ENCODE data around the gene KRT72. TPM values are rescaled to one million over a fixed set of nuclear protein-coding genes. Genes with fewer than 3 reads are reported as not detected.
A peak's percentile ranks its signal among the peaks of the same experiment; 100 is the strongest.

Gene KRT72
- total RNA-seq, 5 donors from 2014 or later (not counting 1 experiment from before 2014, with no cell fraction given), result 10.1 to 52.7 (median 28.7) TPM

DNA sequence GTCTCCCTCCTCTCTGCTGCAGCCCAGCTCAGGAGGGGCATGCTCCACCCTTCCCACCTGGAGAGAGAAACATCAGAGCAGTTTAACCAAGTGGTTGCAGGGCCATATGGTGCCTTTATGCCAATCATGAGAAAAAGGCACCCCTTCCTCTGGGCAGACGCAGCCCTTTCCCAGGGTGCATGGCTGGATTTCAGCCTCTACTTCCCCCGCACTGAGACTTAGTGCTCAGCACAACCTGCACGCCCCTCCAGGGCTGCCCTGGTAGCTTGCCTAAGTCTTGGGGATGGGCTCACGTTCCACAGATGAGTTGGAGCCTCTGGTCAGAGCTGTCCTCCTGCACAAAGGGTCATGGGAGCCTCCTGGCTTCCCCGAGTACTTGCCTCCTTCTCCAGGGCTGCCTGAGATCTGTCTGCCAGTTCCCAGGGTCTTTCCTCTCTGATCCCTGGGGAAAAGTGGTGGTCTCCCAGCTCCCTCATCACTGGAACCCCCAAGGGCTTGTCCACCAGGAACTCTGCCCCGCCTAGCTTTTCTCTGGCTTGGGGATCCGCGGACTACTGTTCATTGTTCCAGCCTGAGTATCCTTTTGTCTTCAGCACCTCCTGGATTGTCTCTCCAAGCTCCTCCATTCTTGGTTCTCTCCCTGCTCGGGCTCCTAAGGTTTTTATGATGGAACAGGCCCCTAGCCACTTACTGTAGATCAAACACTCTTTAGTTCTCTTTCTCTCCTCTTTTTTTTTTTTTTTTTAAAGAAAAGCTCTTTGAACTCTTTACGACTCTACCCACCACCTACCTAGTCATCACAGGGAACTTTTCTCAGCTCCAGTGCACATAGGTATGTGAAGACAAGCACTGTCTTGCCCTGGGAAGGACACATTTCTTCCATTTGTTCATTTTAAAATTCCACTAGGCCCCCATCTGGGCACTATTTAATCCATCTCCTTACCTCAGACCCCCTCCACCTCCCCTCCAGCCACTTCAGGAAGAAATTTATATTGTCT lies 21.5 kb downstream of the KRT72 start:
- DNase-seq (peak in 2 of 35 experiments; percentile 22 to 26), ATAC-seq (replicated peaks in 1 of 4) (peak in 1 of 4 experiments; percentile 48)
- peaks cover 12 to 32% of the 10 kb centered on the region in 2 experiments for H3K4me1 ChIP-seq (ENCODE audit: control insufficient read depth in 1 of 2, extremely low read depth in 1 of 2, insufficient read depth in 2 of 2, low read length in 2 of 2)
- peak overlapping the region; percentile 23 to 55 for H3K27ac Mint-ChIP-seq
- H3K4me3 ChIP-seq (ENCODE audit: control insufficient read depth in 1 of 2, extremely low read depth in 1 of 2, low read length in 1 of 2), result no peak overlapping the region
- no peaks in the 10 kb centered on the region for H3K36me3 ChIP-seq (ENCODE audit: control insufficient read depth in 2 of 2, extremely low read depth in 1 of 2, insufficient read depth in 1 of 2, low read length in 1 of 2)
- no peaks in the 10 kb centered on the region for H3K9me3 ChIP-seq
- H3K4me1 Mint-ChIP-seq, result peaks cover 30 to 38% (median 38%) of the 10 kb centered on the region in 3 donors
- H3K27me3 Mint-ChIP-seq, result peaks cover 0 to 3% of the 10 kb centered on the region in 2 donors
- no peak overlapping the region for H3K4me3 Mint-ChIP-seq
- no peak overlapping the region for H3K27ac ChIP-seq (ENCODE audit: low read length)
- POLR2A ChIA-PET, result interaction anchor here (0.7 to 1.0 kb wide), 2 partner anchors 295 to 297 kb away, joined by 5 to 19 read pairs; no protein-coding TSS in a partner anchor
- H3K9me3 Mint-ChIP-seq, result no peaks in the 10 kb centered on the region
- 80% methylated on average over 3 of the region's 10 CpGs for WGBS (ENCODE audit: insufficient coverage)
- H3K36me3 Mint-ChIP-seq, result no peaks in the 10 kb centered on the region
- CTCF ChIA-PET, result interaction anchor here (0.6 to 4.8 kb wide), 5 partner anchors 19 to 299 kb away, joined by 3 to 45 read pairs (median 8); no protein-coding TSS in a partner anchor
- H3K27me3 ChIP-seq (replicated peaks in 1 of 2; ENCODE audit: control insufficient read depth in 2 of 2, extremely low read depth in 1 of 2, insufficient read depth in 2 of 2, low read length in 1 of 2), result peaks cover 0 to 14% of the 10 kb centered on the region in 2 experiments

DNA sequence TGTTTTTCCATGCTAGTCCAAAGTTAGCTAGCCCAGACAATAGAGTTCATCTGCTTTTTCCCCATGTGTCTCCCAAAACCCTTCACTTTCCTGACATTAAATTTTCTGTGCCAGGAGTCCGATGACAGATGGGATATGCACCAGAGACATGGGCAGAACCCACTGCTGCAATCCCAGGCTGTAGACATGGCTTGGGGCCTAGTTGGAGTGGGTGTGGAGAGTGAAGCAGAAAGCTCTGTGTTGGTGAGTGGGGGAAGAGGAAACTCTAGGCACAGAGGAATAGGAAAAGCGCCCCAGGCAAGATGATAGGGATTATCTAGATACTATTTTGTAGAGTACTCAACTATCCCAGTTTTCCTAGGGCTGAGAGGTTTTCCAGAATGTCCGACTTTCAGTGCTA lies 22.8 kb downstream of the KRT72 start:
- ChIA-PET POLR2A (interaction anchor here (0.6 kb wide), 2 partner anchors 54 to 209 kb away, joined by 4 to 5 read pairs; no protein-coding TSS in a partner anchor), CTCF (interaction anchor here (0.6 to 0.8 kb wide), 7 partner anchors 84 to 421 kb away, joined by 3 to 15 read pairs (median 3); no protein-coding TSS in a partner anchor)
- peaks cover 0 to 3% of the 10 kb centered on the region in 2 donors for H3K27me3 Mint-ChIP-seq
- no peak for DNase-seq
- H3K4me1 Mint-ChIP-seq, result peaks cover 24 to 27% (median 26%) of the 10 kb centered on the region in 3 donors
- WGBS (ENCODE audit: insufficient coverage), result 100% methylated on average over 1 of the region's 3 CpGs
- Histone ChIP-seq H3K36me3 (ENCODE audit: control insufficient read depth in 2 of 2, extremely low read depth in 1 of 2, insufficient read depth in 1 of 2, low read length in 1 of 2) (no peaks in the 10 kb centered on the region), H3K4me1 (ENCODE audit: control insufficient read depth in 1 of 2, extremely low read depth in 1 of 2, insufficient read depth in 2 of 2, low read length in 2 of 2) (peaks cover 10 to 32% of the 10 kb centered on the region in 2 experiments), H3K4me3 (ENCODE audit: control insufficient read depth in 1 of 2, extremely low read depth in 1 of 2, low read length in 1 of 2) (no peak overlapping the region), H3K27ac (ENCODE audit: low read length) (no peak overlapping the region), H3K9me3 (no peaks in the 10 kb centered on the region), H3K27me3 (replicated peaks in 1 of 2; ENCODE audit: control insufficient read depth in 2 of 2, extremely low read depth in 1 of 2, insufficient read depth in 2 of 2, low read length in 1 of 2) (peaks cover 0 to 17% of the 10 kb centered on the region in 2 experiments)
- no peaks in the 10 kb centered on the region for H3K9me3 Mint-ChIP-seq
- no peak overlapping the region for H3K4me3 Mint-ChIP-seq
- no peak overlapping the region for H3K27ac Mint-ChIP-seq
- no peaks in the 10 kb centered on the region for H3K36me3 Mint-ChIP-seq
- no peak for ATAC-seq (replicated peaks in 1 of 4)

DNA sequence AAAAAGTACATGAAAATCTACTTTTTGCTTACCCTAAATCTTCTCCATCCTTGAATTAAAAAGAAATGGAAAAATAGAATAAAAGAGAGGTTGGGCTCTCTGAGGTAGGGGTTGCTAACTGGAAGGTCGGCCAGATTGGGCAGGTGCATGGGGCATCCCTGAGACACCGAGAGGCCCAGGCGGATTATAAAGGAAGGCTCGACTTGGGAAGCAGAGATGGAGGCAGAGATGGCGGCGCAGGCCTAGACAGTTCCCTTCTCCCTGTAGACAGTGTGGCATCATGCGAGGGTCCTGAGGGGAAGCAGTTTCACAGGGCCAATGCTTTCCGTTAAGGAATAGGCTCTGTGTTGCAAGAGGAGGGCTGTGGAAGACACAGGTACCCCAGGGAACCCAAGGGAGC lies 23.9 kb downstream of the KRT72 start:
- Mint-ChIP-seq H3K27ac (no peak overlapping the region), H3K4me3 (no peak overlapping the region), H3K27me3 (peaks cover 5% of the 10 kb centered on the region in 2 donors), H3K36me3 (no peaks in the 10 kb centered on the region), H3K4me1 (peaks cover 14 to 22% (median 17%) of the 10 kb centered on the region in 3 donors), H3K9me3 (no peaks in the 10 kb centered on the region)
- Histone ChIP-seq H3K27me3 (replicated peaks in 1 of 2; ENCODE audit: control insufficient read depth in 2 of 2, extremely low read depth in 1 of 2, insufficient read depth in 2 of 2, low read length in 1 of 2) (peaks cover 0 to 17% of the 10 kb centered on the region in 2 experiments), H3K36me3 (ENCODE audit: control insufficient read depth in 2 of 2, extremely low read depth in 1 of 2, insufficient read depth in 1 of 2, low read length in 1 of 2) (no peaks in the 10 kb centered on the region), H3K4me1 (ENCODE audit: control insufficient read depth in 1 of 2, extremely low read depth in 1 of 2, insufficient read depth in 2 of 2, low read length in 2 of 2) (peaks cover 8 to 21% of the 10 kb centered on the region in 2 experiments), H3K4me3 (ENCODE audit: control insufficient read depth in 1 of 2, extremely low read depth in 1 of 2, low read length in 1 of 2) (no peak overlapping the region), H3K27ac (ENCODE audit: low read length) (no peak overlapping the region), H3K9me3 (no peaks in the 10 kb centered on the region)
- POLR2A ChIA-PET, result interaction anchor here in 1 of 2 donors (0.5 kb wide), 1 partner anchor 360 kb away, joined by 5 read pairs; no protein-coding TSS in a partner anchor
- CTCF ChIA-PET, result interaction anchor here in 1 of 2 donors (0.6 kb wide), 2 partner anchors 227 to 303 kb away, joined by 5 to 9 read pairs; no protein-coding TSS in a partner anchor
- 82% methylated on average over 4 of the region's 8 CpGs for WGBS (ENCODE audit: insufficient coverage)
- DNase-seq (no peak), ATAC-seq (replicated peaks in 1 of 4) (no peak)

DNA sequence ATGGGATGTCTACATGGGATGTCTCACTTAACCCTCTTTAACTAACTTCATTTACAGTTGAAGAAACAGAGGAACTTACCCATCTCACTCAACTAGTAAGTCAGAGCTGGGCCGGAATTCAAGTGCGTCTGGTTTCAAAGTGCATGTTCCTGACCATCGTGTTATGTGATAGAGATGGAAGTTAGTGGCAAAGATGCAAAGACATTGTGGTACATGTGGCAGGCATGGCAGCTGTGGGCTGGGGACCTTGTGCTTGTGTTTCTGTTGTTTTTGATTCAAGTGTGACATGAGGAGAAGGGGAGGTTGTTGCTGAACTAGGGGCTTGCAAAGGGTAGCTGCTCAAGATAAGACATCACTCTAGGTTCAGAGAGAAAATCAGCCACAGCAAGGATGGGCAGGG lies 25.3 kb downstream of the KRT72 start:
- no peaks in the 10 kb centered on the region for H3K9me3 Mint-ChIP-seq
- H3K36me3 Mint-ChIP-seq, result no peaks in the 10 kb centered on the region
- H3K4me3 Mint-ChIP-seq, result no peak overlapping the region
- Histone ChIP-seq H3K4me1 (ENCODE audit: control insufficient read depth in 1 of 2, extremely low read depth in 1 of 2, insufficient read depth in 2 of 2, low read length in 2 of 2) (peaks cover 7 to 20% of the 10 kb centered on the region in 2 experiments), H3K4me3 (ENCODE audit: control insufficient read depth in 1 of 2, extremely low read depth in 1 of 2, low read length in 1 of 2) (no peak overlapping the region), H3K9me3 (no peaks in the 10 kb centered on the region), H3K36me3 (ENCODE audit: control insufficient read depth in 2 of 2, extremely low read depth in 1 of 2, insufficient read depth in 1 of 2, low read length in 1 of 2) (no peaks in the 10 kb centered on the region), H3K27ac (ENCODE audit: low read length) (no peak overlapping the region), H3K27me3 (replicated peaks in 1 of 2; ENCODE audit: control insufficient read depth in 2 of 2, extremely low read depth in 1 of 2, insufficient read depth in 2 of 2, low read length in 1 of 2) (peaks cover 0 to 21% of the 10 kb centered on the region in 2 experiments)
- ATAC-seq (replicated peaks in 1 of 4) (no peak), DNase-seq (no peak)
- H3K27me3 Mint-ChIP-seq, result peaks cover 5% of the 10 kb centered on the region in 2 donors
- H3K4me1 Mint-ChIP-seq, result peaks cover 11 to 21% (median 16%) of the 10 kb centered on the region in 3 donors
- 63% methylated on average over 1 of the region's 3 CpGs for WGBS (ENCODE audit: insufficient coverage)
- ChIA-PET CTCF (no interaction called here), POLR2A (no interaction called here)
- no peak overlapping the region for H3K27ac Mint-ChIP-seq

DNA sequence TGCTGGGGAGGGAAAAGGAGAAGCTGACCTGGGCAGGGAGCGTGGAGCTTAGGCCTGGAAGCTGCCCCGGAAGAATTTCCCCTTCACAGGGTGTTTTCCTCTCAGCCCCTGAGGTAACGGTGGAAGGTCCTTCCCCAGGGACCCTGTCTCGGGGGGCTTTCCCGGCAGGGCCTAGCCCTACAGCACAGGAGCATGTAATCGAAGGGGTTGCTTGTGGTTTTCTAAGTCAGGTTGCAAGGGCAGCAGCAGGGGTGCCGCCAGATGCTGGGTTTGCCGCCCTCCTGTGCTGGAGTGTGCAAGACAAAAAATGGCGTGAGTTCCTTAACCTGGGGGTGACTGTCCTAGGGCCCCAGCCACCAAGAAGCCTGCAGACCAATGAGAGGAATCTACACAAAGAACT lies 26.0 kb downstream of the KRT72 start:
- no peak overlapping the region for H3K27ac Mint-ChIP-seq
- no peak for ATAC-seq (replicated peaks in 1 of 4)
- Histone ChIP-seq H3K4me1 (ENCODE audit: control insufficient read depth in 1 of 2, extremely low read depth in 1 of 2, insufficient read depth in 2 of 2, low read length in 2 of 2) (peaks cover 0 to 16% of the 10 kb centered on the region in 2 experiments), H3K27ac (ENCODE audit: low read length) (no peak overlapping the region), H3K27me3 (replicated peaks in 1 of 2; ENCODE audit: control insufficient read depth in 2 of 2, extremely low read depth in 1 of 2, insufficient read depth in 2 of 2, low read length in 1 of 2) (peaks cover 0 to 25% of the 10 kb centered on the region in 2 experiments), H3K36me3 (ENCODE audit: control insufficient read depth in 2 of 2, extremely low read depth in 1 of 2, insufficient read depth in 1 of 2, low read length in 1 of 2) (no peaks in the 10 kb centered on the region), H3K9me3 (no peaks in the 10 kb centered on the region), H3K4me3 (ENCODE audit: control insufficient read depth in 1 of 2, extremely low read depth in 1 of 2, low read length in 1 of 2) (no peak overlapping the region)
- no peaks in the 10 kb centered on the region for H3K9me3 Mint-ChIP-seq
- H3K4me3 Mint-ChIP-seq, result no peak overlapping the region
- POLR2A ChIA-PET, result interaction anchor here in 1 of 2 donors (0.5 kb wide), 1 partner anchor 119 kb away, joined by 4 read pairs; no protein-coding TSS in a partner anchor
- H3K36me3 Mint-ChIP-seq, result no peaks in the 10 kb centered on the region
- 64% methylated on average over 2 of the region's 9 CpGs for WGBS (ENCODE audit: insufficient coverage)
- no peak for DNase-seq
- peaks cover 6 to 14% (median 10%) of the 10 kb centered on the region in 3 donors for H3K4me1 Mint-ChIP-seq
- H3K27me3 Mint-ChIP-seq, result peaks cover 2 to 5% of the 10 kb centered on the region in 2 donors
- CTCF ChIA-PET, result interaction anchor here in 1 of 2 donors (0.6 to 1.3 kb wide), 3 partner anchors 8 to 305 kb away, joined by 3 to 5 read pairs (median 3); no protein-coding TSS in a partner anchor

DNA sequence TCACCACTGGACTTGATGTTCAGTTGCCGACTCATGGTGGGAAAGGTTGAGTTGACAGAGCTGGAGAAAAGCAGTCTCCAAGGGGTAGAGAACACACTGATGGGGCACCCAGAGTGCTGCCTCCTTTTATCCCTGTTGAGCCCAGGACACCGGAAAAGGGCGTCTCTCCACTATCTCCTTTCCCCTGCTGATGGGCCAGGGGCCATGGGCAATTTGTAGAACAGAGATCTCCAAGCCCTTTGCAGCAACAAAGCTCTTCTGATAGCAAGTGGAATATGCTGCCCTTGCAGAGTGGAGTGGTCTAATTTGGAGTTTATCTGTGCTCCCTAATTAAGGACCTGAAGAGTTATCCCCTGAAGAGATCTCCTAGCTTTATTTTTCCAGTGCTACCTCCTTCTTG lies 27.5 kb downstream of the KRT72 start, which contains the start of gene KRT74:
TSS of gene KRT74 (minus strand) at position 101 of the 400 bp plus-strand sequence. CDS start at position 35, 66 bp downstream.
- Mint-ChIP-seq H3K4me3 (no peak within 1 kb of the TSS), H3K27me3 (peaks cover 2 to 5% of the 10 kb centered on the region in 2 donors), H3K36me3 (no peaks in the 10 kb centered on the region), H3K9me3 (no peaks in the 10 kb centered on the region), H3K27ac (no peak within 1 kb of the TSS), H3K4me1 (peaks cover 0 to 8% (median 3%) of the 10 kb centered on the region in 3 donors)
- ChIA-PET CTCF (no interaction called here), POLR2A (no interaction called here)
- ATAC-seq (replicated peaks in 1 of 4) (no peak), DNase-seq (no peak)
- H3K4me1 ChIP-seq (ENCODE audit: control insufficient read depth in 1 of 2, extremely low read depth in 1 of 2, insufficient read depth in 2 of 2, low read length in 2 of 2), result peaks cover 0 to 30% of the 10 kb centered on the region in 2 experiments
- WGBS (ENCODE audit: insufficient coverage), result 100% methylated on average over 1 of the region's 3 CpGs
- no peaks in the 10 kb centered on the region for H3K36me3 ChIP-seq (ENCODE audit: control insufficient read depth in 2 of 2, extremely low read depth in 1 of 2, insufficient read depth in 1 of 2, low read length in 1 of 2)
- no peak within 1 kb of the TSS for H3K27ac ChIP-seq (ENCODE audit: low read length)
- no peak within 1 kb of the TSS for H3K4me3 ChIP-seq (ENCODE audit: control insufficient read depth in 1 of 2, extremely low read depth in 1 of 2, low read length in 1 of 2)
- peaks cover 0 to 32% of the 10 kb centered on the region in 2 experiments for H3K27me3 ChIP-seq (replicated peaks in 1 of 2; ENCODE audit: control insufficient read depth in 2 of 2, extremely low read depth in 1 of 2, insufficient read depth in 2 of 2, low read length in 1 of 2)
- H3K9me3 ChIP-seq, result no peaks in the 10 kb centered on the region
